Measurements from ENCODE around the gene BDKRB2.

BDKRB2 gene

GRCh38 chr14:96287856-96288255, 83.2 kb downstream of the BDKRB2 start:
- Histone ChIP-seq H3K27me3 (ENCODE audit: insufficient read depth, low read length, poor library complexity, severe bottlenecking) (no peaks in the 10 kb centered on the region), H3K79me2 (ENCODE audit: insufficient read depth, low read length) (no peaks in the 10 kb centered on the region), H4K20me1 (ENCODE audit: insufficient read depth, low read length, poor library complexity, severe bottlenecking) (no peaks in the 10 kb centered on the region), H3K4me2 (ENCODE audit: low read depth, low read length, poor library complexity, severe bottlenecking) (no peak overlapping the region), H3K9me2 (replicated peaks; ENCODE audit: low read depth, low read length) (no peaks in the 10 kb centered on the region), H3K36me3 (ENCODE audit: insufficient read depth, low read length) (peaks cover 25% of the 10 kb centered on the region; the same call in 1 of the 2 replicates), H3K9me3 (ENCODE audit: insufficient read depth, low read depth, low read length) (no peaks in the 10 kb centered on the region), H3F3A (ENCODE audit: low read depth) (no peaks in the 10 kb centered on the region), H3K4me3 (ENCODE audit: low read length, poor library complexity, severe bottlenecking) (no peak overlapping the region), H3K9ac (ENCODE audit: low read depth, low read length, poor library complexity, severe bottlenecking) (no peak overlapping the region), H2AFZ (ENCODE audit: low read length) (no peak overlapping the region), H3K4me1 (ENCODE audit: insufficient read depth, low read length, poor library complexity, severe bottlenecking) (no peaks in the 10 kb centered on the region)
- TF ChIP-seq EZH2phosphoT487 (IDR thresholded peaks at IDR 0.05; ENCODE audit: borderline replicate concordance), result no peak
- TF ChIP-seq, protein P1, sequence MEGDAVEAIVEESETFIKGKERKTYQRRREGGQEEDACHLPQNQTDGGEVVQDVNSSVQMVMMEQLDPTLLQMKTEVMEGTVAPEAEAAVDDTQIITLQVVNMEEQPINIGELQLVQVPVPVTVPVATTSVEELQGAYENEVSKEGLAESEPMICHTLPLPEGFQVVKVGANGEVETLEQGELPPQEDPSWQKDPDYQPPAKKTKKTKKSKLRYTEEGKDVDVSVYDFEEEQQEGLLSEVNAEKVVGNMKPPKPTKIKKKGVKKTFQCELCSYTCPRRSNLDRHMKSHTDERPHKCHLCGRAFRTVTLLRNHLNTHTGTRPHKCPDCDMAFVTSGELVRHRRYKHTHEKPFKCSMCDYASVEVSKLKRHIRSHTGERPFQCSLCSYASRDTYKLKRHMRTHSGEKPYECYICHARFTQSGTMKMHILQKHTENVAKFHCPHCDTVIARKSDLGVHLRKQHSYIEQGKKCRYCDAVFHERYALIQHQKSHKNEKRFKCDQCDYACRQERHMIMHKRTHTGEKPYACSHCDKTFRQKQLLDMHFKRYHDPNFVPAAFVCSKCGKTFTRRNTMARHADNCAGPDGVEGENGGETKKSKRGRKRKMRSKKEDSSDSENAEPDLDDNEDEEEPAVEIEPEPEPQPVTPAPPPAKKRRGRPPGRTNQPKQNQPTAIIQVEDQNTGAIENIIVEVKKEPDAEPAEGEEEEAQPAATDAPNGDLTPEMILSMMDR (conservative IDR thresholded peaks at IDR 0.05; ENCODE audit: low read length), result no peak

Measured in Loucy (cell line).